ENCODE data around the gene MYZAP. TPM values are rescaled to one million over a fixed set of nuclear protein-coding genes. Genes with fewer than 3 reads are reported as not detected.

MYZAP gene
- total and polyA plus RNA-seq, 2 of the 8 experiments (the other 6 are each of a cell fraction or from before 2014, with no cell fraction given) = 0.41 to 0.65 TPM

DNA sequence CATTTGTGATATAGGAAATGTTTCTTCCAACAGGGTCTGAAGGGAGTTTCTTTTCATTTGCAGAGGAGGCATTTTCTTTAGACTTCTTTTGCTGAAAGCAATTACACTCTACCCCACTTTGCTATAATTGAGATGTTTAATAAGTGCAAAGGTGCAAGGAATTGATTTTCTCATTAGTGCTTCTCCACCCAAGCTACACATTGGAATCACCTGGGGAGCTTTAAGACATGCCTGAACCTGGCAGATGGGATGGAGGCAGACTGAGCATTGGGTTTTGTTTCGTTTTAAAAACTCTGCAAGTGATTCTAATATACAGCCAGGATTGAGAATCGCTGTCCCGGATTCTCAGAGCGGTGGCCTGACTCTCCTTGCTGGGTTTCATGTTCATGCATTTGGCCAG is 52.1 kb downstream of the MYZAP start (continued):
- TF ChIP-seq, protein P1, sequence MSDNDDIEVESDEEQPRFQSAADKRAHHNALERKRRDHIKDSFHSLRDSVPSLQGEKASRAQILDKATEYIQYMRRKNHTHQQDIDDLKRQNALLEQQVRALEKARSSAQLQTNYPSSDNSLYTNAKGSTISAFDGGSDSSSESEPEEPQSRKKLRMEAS (IDR thresholded peaks at IDR 0.05) = no peak

All from H1 (cell line).